Right lobe of liver (tissue), 6 donors: ENCODE measurements around the gene SIGLEC1. TPM values are rescaled to one million over a fixed set of nuclear protein-coding genes. Genes with fewer than 3 reads are reported as not detected.

Source experiments
- ATAC-seq, 4 donors: fragments of 200-7000 bp; cut with Tn5 transposase; one replicate each; pipeline ENCODE4 v1.9.1; 2020; ENCODE audit warnings: mild to moderate bottlenecking in 4 of 4, moderate library complexity in 4 of 4
- DNase-seq, 3 donors: peaks; one replicate each; pipeline ENCODE4 v3.0.0-alpha.2; 2020
- H3K27ac ChIP-seq, 3 donors: fragments of 200-600 bp; one replicate each; pipeline ENCODE4 v1.8.0; 2022
- H3K27me3 ChIP-seq, 2 donors: fragments of 200-600 bp; one replicate each; pipeline ENCODE4 v1.8.0; 2022
- H3K36me3 ChIP-seq, 4 donors: fragments of 200-600 bp; sonication (generic) in 1 of 4; one replicate each; pipeline versions ENCODE4 v1.5.1 to v1.8.0; 2017 to 2022; ENCODE audit warnings: control low read depth in 1 of 4
- H3K4me1 ChIP-seq, 4 donors: fragments of 200-600 bp; sonication (generic) in 1 of 4; one replicate each; pipeline versions ENCODE4 v1.5.1 to v1.8.0; 2017 to 2022; ENCODE audit warnings: control low read depth in 1 of 4
- H3K4me3 ChIP-seq, 3 donors: fragments of 200-600 bp; one replicate each; pipeline ENCODE4 v1.8.0; 2022
- H3K9me3 ChIP-seq, 4 donors: fragments of 200-600 bp; sonication (generic) in 1 of 4; one replicate each; pipeline versions ENCODE4 v1.5.1 to v1.8.0; 2017 to 2022; ENCODE audit warnings: control low read depth in 1 of 4
- POLR2A ChIP-seq: fragments of 450-650 bp; IDR thresholded peaks from one replicate; pipeline ENCODE4 v1.6.1; 2017; ENCODE audit warnings: antibody characterized with exemption, mild to moderate bottlenecking
- WGBS: methylation state at CpG from one replicate; pipeline ENCODE4 v1.1.6; 2018; ENCODE audit warnings: low coverage, low lambda C conversion rate; ENCODE audit not compliant: insufficient coverage; ENCODE audit errors: missing lambda C conversion rate; 5-methylcytosine and 5-hydroxymethylcytosine counted together
- intact Hi-C, 2 donors: fragments of 100-400 bp; cut with DNase I; formaldehyde crosslinking; loops; one replicate each; pipeline versions ENCODE4 v1.11.2 to v1.14.1; 2022
- total RNA-seq, 6 experiments: library from RNA; depleted of rRNA in 2 of 6; stranded (reverse); fragments of >200 nt in 2 of 6; fragmentation: NEBNext Ultra II Directional in 3 of 6; extraction: Animal tissue kit (Norgen Biotek cat#: 25700) in 3 of 6; gene quantifications; one replicate each; pipeline versions ENCODE4 v1.1.0 to v1.2.4, GENCODE V29; 2016 to 2023
- TF ChIP-seq, protein P1 (sequence below), 4 donors: fragments of 200-600 bp in 3 of 4; fragments of 450-650 bp in 1 of 4; IDR thresholded peaks; one replicate each; pipeline versions ENCODE4 v1.5.1 to v1.8.0; 2016 to 2022; ENCODE audit warnings: antibody characterized with exemption in 4 of 4, mild to moderate bottlenecking in 2 of 4
- donor health status: DM: no; HTN: yes; CAD: no.
- donor health status: DM: no; HTN: no; CAD: no.
- donor health status: DM: no; HTN: no; CAD: no.
- donor health status: DM: no; HTN: yes; CAD: no.
- donor health status: DM: no; HTN: yes; CAD: no.

The SIGLEC1 gene
- total RNA-seq, 6 experiments from 2014 or later, result 2.6 to 13.9 (median 5.7) TPM

- WGBS, result no CpG with 5 or more reads among the region's 16 CpGs
- DNase-seq (no peak), ATAC-seq (no peak)
Observed at GRCh38 chr20:3731944-3732326, 19.5 kb upstream of the SIGLEC1 start.

DNA sequence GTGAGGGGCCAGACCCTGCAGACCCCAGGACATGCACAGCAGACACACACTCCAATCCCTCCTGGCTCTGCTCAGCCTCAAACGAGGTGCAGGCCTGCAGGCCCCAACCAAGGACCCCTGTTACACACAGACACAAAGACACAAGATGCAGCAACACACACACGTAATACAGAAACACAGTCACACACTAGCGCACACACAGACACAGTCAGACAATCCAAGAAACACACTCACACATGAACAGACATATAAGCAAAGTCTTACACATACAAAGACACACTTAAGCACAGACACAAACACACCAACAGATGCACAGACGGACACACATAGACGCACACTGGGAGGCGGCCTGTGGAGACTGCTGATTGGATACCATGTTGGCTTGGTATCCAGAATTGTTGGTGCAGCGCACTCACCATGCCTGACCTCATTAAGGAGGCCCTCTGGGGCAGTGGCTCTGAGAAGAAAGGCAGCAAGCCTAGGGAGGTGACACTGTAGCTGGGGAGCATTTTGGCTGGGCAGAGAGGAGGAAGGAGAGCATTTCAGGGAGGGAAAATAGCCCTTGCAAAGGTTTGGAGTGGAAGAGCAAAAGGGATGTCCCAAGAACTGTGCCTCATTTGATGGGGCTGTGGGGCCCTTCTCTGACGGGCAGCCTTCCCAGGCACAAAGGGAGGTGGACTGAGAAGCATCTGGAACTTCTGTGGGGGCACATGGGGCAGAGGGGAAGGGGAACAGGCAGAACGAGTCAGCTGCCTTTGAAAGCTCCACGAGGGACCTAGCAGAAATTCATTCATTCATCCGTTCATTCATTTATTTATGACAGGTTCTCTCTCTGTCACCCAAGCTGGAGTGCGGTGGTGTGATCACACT, 18.6 kb upstream of the SIGLEC1 start:
- Histone ChIP-seq H3K4me3 (no peak overlapping the region), H3K4me1 (no peaks in the 10 kb centered on the region), H3K9me3 (no peaks in the 10 kb centered on the region), H3K27me3 (no peaks in the 10 kb centered on the region), H3K27ac (no peak overlapping the region), H3K36me3 (no peaks in the 10 kb centered on the region)
- intact Hi-C loops, result no loop called here
- ATAC-seq (no peak), DNase-seq (no peak)
- TF ChIP-seq POLR2A, result no peak
- TF ChIP-seq, protein P1, sequence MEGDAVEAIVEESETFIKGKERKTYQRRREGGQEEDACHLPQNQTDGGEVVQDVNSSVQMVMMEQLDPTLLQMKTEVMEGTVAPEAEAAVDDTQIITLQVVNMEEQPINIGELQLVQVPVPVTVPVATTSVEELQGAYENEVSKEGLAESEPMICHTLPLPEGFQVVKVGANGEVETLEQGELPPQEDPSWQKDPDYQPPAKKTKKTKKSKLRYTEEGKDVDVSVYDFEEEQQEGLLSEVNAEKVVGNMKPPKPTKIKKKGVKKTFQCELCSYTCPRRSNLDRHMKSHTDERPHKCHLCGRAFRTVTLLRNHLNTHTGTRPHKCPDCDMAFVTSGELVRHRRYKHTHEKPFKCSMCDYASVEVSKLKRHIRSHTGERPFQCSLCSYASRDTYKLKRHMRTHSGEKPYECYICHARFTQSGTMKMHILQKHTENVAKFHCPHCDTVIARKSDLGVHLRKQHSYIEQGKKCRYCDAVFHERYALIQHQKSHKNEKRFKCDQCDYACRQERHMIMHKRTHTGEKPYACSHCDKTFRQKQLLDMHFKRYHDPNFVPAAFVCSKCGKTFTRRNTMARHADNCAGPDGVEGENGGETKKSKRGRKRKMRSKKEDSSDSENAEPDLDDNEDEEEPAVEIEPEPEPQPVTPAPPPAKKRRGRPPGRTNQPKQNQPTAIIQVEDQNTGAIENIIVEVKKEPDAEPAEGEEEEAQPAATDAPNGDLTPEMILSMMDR (IDR thresholded peaks at IDR 0.05), result no peak
- 81% methylated on average over 11 of the region's 12 CpGs for WGBS

More at GRCh38 chr20:3731944-3732326, 19.5 kb upstream of the SIGLEC1 start:
- peaks cover 0 to 9% (median 0%) of the 10 kb centered on the region in 4 donors for H3K4me1 ChIP-seq
- H3K9me3 ChIP-seq, result no peaks in the 10 kb centered on the region
- H3K36me3 ChIP-seq, result no peaks in the 10 kb centered on the region
- TF ChIP-seq POLR2A, result no peak
- TF ChIP-seq, protein P1 (IDR thresholded peaks at IDR 0.05), result no peak
- intact Hi-C loops, result no loop called here
- H3K27ac ChIP-seq, result no peak overlapping the region
- H3K4me3 ChIP-seq, result no peak overlapping the region
- no peaks in the 10 kb centered on the region for H3K27me3 ChIP-seq

DNA sequence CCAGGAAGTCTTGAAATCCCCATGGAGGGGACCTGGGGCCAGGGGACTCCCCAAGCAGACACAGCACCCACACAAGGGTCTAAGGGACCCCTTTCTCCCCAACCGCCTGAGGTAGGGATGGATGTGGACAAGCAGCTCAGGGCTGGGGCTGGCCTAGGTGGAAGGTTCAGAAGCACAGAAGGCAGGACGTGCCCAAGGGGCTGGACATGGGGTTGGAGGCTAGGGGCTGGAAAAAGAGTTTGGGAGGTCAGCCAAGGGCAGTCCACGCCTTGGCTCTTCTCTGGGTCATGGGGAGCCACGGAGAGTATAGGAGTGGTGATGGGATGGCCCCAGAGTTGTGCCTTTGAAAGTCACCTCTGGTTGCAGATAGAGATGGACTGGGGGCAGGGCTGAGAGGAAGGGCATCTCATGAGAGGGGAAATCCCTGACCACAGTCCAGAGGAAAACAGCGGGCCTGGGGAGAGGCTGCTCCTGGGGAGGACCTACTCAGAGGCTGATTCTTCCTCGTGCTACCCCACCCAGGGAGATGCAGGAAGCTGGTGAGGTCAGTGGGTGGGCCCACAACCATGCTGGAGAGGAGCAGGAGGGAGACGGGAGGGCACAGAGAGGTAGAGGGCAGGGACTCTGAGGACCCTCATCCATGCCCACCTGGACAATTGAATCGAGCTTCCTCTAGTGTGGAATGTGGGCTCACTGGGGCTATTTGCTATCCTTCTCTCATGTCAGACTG, 17.6 kb upstream of the SIGLEC1 start:
- no peaks in the 10 kb centered on the region for H3K9me3 ChIP-seq
- intact Hi-C loops, result no loop called here
- DNase-seq (no peak), ATAC-seq (no peak)
- H3K27ac ChIP-seq, result no peak overlapping the region
- 50% methylated on average over 6 of the region's 8 CpGs for WGBS
- TF ChIP-seq, protein P1 (IDR thresholded peaks at IDR 0.05), result no peak
- no peak for TF ChIP-seq POLR2A
- H3K4me1 ChIP-seq, result no peaks in the 10 kb centered on the region
- no peak overlapping the region for H3K4me3 ChIP-seq
- H3K36me3 ChIP-seq, result no peaks in the 10 kb centered on the region
- no peaks in the 10 kb centered on the region for H3K27me3 ChIP-seq

GRCh38 chr20:3729378-3729777, 17.0 kb upstream of the SIGLEC1 start:
- intact Hi-C loops, result no loop called here
- H3K4me3 ChIP-seq, result no peak overlapping the region
- ATAC-seq, result no peak
- TF ChIP-seq, protein P1 (IDR thresholded peaks at IDR 0.05), result no peak
- TF ChIP-seq POLR2A, result no peak
- no peaks in the 10 kb centered on the region for H3K36me3 ChIP-seq
- no peaks in the 10 kb centered on the region for H3K9me3 ChIP-seq
- DNase-seq, result no peak
- WGBS, result 60% methylated on average over 1 of the region's 6 CpGs
- H3K4me1 ChIP-seq, result no peaks in the 10 kb centered on the region
- no peaks in the 10 kb centered on the region for H3K27me3 ChIP-seq
- H3K27ac ChIP-seq, result no peak overlapping the region
